AG08396 (cell line): ENCODE measurements around the gene KCNJ5.

Experiments used
- DNase-seq: peaks from one replicate; pipeline ENCODE4 v3.0.0; 2012; ENCODE audit warnings: low spot score, mixed read lengths

The KCNJ5 gene

DNA sequence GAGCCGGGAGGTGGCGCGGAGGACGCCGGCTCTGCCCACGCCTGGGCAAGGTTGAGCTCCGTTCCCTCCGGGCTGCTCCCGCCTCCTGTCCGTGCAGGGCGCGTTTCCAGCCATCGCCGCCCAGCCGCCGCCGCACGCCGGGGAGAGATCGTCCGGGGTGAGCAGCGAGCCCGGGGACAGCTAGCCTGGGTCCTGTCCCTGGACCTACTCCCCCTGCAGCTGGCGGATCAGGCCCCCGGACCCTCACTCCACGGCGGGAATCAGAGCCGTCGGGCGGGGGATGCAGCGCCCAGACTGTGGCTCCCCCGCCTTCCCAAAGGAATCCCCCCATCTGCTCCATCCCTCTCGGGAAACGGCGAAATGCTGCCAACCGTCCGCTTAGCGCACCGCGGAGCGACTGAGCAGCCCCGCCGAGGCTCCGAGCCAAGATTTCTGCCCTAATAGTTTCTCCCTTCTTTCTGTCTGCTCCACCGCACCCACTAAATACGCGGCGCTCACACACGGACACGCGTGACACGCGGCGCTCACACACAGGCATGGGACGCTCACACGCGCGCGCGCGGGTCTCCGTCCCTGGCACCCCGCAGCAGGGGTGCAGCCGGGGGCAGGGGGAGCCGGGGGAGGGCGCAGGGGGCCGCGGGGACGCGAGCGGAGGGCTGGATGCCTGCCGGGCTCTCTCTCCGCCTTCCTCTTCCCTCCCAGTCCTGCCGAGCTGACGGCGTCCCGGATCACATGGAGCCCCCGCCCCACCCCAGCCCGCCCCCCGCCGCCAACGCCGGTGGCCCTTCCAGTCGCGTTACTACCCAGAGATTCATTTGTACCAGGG, at the start of gene KCNJ5:
KCNJ5 (plus strand) TSS at position 814 of the 826 bp plus-strand sequence. CDS start 19,918 bp downstream, outside the sequence.
- DNase-seq, result peak; percentile 57

DNA sequence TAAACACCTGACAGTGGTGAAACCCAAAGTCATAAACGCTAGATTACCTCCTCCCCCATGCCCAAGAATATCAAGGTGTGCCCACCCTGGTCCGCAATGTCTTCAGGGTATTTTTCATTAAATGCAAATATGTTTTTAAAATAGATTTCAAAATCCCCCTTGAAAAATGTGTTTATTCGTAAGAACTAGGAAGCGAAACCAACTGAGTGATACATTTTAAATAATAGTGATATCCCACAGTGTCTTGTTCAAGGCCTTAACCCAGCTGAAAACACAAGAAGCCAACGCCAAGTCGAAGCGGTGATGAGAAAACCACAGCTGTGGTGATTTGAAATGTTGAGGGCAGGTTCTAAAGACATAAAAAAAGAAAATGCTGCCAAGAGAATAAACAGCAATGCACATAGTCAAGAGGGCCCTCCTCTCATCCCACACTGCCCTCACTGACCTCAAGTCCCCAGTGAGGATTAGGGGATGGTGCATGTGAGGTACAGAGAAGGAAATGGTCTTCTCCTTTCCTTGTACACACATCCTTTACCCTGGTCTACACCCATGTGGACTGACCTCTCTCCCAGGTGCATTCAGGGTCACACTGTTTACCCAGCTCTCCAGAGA, 49.6 kb upstream of the KCNJ5 start:
- no peak for DNase-seq

DNA sequence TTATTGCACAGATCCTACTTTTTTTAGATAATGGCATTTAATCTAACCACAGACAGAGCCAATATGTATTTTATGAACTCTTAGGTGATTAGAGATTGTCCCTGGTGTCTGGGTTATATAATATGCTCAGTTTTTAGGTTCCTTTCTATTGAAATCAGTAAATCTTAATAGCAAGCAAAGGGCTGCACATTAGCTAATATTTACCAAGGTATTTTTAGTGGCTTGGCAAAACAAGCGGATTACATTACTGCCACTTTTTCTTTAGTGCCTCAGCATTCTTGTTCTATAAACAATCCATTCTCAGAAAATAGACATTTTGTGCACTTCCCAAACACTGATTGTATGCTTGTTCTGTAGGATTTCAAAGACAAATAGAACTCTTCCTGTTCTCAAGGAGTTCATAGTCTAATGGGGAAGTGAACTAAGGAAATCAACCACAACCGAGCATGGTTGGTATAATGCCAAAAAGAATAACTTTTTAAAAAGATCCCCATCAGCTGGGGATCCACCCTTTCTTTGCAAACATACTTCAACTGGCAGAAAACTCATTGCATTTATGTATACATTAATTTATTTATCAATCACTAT, 47.9 kb upstream of the KCNJ5 start:
- no peak for DNase-seq

DNA sequence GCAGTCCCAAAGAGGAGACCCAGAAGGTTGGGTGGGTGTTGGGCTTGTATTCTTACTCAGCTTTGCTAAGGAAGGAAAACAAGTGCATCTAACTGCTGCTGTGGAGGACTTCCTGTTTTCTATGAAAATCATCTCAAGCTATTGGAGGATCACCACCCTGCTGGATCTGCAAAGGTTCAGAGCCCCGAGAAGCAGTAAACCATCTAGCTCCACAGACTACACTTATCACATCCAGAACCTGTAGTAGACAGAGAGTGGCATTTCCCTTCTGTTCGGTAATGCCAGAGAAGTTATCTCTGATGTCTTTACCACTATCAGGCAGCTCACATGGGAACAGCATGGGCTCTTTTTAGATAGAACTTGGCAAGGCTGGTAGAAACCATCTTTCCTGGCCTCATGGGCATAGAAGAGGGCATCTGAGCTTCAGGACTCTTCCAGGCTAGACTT, 45.8 kb upstream of the KCNJ5 start:
- no peak for DNase-seq

DNA sequence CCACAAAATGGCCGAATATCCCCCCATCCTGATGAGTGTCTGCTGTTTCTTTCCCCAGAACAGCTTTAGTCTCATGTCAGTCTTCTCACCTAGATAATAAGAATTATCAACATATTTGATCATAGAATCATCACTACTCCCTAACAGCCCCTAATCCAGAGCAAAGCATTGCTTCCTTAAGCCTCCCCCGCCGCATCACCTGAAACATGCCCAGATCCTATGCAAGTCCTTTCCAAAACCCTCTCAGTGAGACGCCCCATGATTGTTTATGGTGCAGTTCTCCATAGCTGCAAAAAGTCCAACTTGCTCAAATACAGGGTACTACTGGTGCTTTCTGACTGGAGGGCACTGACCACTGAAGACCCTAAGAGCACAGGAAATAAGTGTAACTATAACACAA, 44.2 kb upstream of the KCNJ5 start:
- DNase-seq, result no peak

DNA sequence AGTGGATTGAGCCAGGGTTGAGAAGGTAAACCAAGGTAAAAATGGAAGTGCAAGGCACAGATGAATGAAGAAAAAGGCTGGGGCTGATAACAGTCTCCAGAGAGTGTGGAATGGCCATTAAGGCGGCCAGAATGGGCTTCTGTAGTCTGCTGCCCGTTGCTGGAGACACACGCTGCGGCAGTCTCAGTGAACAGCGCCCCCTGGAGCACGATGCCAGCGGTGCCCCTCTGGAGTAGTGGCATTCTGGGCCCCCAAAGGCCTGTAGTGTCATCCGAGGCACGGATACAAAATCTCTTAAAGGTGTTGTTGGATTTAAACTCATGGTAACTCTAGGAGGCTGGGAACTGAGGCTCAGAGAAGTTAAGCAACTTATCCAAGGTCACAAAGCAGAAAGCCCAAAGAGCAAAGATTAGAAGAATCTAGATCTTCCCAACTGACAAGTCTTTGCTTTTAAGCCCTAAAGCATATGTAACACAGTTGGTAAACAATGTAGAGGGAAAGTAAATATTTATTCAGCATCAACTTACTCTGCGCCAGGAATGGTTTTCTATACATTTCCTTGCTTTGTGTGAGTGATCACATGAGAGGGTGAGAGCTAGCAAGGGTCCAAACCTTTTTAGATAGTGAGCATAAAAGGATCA, 42.2 kb upstream of the KCNJ5 start:
- peak; percentile 53 for DNase-seq

DNA sequence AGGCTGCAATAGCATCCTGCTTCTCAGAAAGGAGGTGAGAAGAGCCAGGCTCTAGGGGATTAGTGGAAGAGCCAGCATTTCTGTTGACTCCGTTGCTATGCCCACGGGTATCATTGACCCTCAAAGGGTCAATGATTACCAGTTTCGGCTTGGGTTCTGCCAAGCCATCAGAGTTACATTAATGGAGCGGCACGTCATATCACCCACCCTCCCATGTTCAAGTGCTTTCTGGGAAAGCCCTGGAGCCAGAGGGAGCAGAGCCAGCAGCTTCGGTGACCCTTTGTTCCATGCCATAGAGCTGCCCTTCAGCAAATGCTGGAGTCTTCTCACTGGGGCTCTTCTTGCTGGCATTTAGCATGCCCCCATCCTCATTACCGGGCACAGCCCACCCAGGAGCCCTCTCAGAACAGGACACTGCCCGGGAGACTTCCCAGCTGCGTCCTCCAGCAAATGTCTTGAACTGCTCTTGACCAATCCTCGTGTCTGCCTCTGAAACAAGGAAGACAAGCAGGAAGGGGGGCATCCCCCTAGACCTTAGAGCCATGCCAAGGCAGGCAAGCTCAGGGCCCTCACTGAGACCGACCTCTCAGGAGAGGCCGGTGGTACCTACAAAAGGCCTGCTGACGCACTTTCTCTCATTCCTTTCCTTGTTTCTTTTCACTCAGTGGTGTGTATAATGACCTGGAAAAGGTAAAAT, 38.7 kb upstream of the KCNJ5 start:
- DNase-seq, result no peak

DNA sequence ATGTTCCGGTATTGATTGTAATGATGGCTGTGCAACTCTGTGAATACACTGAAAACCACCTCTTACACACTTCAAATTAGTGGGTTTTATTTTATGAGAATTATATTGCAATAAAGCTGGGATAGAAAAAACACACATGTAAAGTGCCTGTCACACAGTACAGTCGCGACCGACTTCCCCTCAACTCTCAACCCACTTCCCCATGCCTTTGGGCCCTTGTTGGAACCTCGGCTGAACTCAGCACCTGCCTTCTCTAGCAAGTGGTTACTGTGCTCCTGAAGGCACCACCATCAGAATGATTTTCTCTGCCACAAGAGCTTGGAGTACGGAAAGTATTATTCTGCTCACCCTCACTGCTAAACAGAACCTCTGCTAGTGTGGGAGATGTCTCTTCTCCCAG, 37.6 kb upstream of the KCNJ5 start:
- no peak for DNase-seq

DNA sequence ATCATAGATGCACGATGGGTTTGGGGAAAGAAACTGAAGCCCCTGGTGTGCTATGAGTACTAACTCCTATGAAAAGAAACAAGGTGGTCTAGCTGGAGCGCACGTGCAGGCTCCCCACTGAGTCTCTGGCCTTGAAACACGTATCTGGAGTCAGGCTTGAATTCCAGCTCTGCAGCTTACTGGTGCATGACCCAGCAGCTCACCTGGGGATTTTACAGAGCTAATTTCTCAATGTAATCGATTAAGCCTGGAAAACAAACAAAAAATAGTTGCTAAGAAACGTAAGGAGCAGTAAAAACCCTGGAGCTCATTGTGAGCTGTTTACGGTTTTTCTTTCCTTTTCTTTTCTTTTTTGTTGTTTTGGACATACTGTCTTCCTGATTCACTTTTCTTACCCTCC, 36.3 kb upstream of the KCNJ5 start:
- DNase-seq, result no peak

DNA sequence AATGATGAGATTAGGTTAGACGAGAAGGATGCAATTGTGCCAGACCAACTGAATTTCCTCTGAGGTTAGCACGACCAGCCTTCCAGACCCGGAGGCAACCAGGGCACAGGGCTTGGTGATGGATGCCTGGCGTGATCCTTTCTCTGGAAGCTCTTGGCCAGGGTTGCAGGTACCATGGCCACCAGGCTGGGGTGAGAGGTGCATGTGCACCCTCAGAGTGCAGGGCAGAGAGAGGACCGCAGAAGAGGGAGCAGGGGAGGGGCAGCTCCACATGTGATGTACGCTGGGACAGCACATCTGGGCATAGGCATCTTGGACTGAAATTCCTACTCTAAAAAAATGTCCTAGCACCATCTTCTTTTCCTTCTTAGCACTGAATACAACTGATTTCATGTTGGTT, 34.9 kb upstream of the KCNJ5 start:
- DNase-seq, result no peak

DNA sequence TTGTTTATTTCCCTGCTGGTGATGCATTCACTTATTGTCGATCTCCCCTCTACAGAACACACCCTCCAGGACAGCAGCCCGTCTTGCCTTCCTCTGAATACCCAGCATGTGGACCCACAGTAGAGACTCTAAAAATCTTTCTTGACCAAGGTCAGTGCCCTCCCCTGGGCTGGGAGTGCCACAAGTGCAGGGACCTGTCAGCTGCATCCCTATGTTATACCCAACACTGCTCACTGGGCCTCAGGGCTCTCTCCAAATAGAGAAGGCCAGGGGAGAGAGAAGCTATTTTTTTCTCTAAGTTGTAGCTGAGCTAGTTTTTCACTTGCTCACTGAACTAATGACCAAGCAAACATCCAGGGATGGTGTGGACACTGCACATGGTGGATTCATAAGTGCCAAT, 33.8 kb upstream of the KCNJ5 start:
- DNase-seq, result no peak

DNA sequence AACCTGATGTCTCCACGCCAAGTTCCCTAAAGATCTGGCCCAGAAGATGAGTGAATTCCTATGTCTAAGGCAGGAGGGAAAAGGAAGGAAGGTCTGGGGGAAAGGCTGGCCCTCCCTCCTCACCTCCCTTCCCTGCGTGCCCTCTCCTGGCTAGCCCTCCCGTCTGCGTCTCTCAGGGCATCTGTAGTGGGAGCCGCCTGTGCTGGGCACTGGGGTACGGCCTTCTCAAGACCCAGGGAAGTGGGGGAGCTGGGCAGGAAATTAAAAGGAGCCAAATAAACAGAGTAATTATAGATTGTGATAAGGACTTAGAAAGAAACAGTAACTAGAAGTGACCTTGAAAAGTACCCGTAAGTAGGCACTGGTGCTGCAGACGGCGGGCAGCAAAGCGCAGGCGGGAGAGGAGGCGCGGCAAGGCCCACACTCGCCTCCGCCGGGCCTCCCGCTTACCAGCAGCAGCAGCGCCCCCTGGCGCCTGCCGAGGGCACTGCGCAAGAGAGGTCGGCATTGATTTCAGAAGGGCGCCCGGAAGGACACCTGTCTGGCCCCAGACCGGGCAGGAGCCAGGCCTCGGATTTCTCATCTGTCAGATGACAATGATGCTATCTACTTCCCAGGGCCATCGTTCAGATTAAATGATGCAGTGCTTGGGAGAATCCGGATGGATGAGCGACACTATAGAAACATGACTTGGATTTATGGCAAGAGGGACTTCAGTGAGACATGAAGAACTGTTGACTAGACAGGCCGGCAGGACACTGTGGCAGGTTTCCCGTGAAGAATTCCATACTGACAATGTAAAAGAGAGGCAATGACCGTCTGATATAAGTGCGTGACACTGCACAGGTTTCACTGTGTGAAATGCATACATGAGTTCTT, 31.4 kb upstream of the KCNJ5 start:
- DNase-seq, result peak; percentile 72

DNA sequence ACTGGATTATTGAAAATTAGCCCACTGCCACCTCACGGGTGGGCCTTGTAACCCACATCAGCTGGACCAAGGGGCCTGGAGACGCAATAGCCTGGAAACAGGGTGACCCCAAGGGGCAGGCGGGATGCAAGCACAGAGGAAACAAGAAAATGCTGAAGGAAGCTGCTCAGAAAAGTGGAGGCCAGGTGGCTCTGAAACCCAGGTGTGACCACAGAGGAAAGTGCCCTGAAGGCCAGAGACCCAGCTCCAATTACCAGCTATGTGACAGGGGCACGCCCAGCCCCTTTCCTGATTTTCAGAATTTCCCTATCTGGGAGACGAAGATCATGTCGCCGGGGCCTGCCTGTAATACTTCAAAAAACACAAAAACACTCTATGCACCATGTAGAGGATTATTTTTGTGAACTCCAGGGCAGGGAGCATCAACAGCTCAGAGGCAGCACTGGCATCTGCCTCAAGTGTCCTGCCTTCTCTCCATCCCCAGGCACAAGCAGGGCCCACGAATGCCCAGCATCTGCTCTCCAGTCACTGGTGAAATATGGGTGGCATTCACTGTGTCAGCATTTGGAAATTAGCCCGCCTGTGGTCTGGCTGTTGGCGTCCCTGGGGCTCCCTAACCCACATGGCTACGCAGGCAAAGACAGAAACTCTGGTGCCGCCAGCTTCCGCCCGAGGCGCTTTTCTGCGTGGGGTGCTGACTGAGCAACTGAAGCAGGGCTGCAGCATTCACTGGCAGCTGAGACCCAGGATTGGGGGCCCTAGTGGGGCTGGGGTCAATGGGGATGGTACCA, 30.4 kb upstream of the KCNJ5 start:
- DNase-seq, result peak; percentile 22

DNA sequence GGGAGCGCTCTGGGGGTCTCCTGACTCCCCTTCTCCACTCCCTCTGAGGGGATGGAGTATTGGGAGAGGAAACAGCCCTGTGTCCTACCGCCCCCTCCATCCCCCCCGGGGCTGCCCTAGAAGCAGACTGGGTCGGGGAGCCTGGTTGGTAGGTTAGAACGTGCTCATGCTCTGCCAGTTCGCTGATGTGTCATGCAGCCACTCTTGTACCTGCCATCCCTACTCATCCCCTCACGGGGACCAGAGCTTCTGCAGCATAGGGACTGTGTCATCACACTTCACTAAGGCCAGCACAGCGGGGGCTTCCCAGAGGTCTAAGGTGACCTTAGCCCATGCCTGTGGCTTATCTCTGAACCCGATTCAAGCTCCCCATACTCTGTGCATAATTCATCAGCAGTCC, 28.8 kb upstream of the KCNJ5 start:
- no peak for DNase-seq

DNA sequence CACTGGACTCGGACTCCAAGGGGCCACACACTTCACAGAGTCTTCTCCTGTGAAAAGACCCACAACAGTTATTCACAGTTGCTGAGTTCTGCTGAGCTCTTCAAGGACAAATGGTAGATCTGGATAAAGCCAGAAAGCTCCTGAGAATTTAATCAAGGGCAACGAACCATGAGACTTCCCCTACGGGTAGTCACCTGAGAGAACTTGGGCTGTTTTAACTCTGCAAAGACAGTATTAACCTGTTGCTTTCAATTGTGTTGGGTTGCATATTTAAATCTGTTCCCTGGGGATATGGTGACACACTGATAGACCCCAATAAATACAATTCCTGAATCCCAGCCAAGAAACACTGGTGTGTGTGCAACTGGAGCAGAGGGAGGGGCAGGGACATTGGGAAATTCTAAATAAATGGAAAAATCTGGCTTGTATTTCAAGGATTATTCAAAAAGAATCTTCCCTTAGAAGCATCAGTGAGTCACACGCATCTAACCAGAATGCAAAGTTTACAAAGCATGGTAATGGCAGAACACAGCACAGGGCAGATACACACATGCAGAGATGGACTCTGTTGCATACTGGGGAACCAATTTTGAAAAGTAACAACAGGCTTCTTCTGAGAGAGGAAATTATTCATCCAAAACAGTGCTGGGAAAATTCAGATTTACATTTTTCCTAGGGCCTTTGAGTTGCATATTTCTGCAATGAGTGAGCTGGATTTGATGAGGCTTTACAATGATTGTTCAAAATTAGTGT, 28.1 kb upstream of the KCNJ5 start:
- DNase-seq, result peak; percentile 39

DNA sequence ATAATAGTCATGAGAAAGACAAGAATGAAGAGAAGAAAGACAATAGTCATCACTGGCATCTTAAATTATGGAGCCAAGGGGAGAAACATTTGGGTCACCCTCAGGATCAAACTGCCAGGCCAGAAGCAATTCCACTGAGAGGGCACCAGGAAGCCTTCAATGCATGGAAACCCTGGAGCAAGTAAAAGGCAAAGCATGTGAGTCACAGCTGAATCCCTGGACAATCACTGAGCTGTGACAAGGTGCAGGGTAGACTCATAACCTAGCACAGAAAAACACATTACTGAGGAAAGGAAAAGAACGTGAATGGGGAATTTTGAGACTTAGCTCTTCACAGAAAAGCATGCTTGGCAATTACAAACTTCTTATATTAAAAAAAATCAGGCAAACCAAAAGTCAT, 25.7 kb upstream of the KCNJ5 start:
- DNase-seq, result no peak

DNA sequence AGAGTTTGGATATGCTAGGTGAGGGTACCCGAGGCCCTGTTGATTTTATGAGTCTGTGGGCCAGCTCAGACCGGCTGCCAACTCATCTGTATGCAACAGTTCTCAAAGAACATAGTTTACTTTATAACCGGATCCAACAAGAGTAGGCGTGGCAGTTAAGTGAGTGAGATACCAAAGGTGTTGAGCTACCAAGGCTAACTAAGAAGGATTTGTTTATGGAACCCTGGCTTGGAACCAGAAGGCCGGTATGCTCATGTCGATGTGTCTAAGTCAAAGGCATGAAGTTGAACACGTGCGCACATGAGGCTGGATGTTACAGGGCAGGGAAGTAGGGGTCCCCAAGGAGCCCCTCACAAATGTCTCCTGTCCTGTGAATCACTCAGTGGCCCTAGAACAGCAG, 23.9 kb upstream of the KCNJ5 start, which contains the start of gene KCNJ1:
KCNJ1 (minus strand) TSS at position 20 of the 400 bp plus-strand sequence. CDS start 27,053 bp downstream, outside the sequence.
- no peak for DNase-seq

DNA sequence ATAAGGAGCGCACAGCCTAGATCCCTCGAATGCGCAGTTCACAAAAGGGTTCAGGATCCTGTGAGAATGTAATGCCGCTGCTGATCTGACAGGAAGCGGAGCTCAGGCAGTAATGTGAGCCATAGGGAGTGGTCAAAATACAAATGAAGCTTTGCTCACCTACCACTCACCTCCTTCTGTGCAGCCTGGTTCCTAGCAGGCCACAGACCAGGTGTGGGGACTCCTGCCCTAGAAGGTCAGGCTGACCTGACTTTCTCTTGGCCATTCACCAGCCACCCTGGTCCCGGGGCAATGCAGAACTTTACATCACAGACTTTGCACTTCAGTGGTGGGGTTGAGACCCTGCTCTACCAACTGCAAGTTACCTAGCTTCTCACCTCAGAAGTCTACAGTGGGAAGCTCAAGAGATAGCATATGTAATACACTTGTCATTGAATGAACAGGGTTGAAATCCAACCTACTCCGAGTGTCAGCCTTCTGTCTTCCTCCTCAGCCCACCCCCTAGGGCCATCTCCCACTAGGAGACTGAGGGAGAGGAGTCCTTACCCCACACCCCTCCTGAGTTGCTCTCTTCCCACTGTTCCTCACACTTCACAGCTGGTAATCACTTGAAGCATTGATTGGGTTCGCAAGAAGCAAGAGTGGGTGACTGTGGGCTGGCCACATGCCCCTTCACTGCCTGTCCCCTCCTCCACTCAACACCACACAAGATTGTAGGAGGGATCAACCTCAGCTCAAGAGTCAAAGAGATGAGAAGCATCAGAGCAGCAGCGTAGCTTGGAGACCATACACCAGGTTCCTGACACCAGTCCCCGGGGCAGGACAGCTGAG, 22.1 kb upstream of the KCNJ5 start:
- no peak for DNase-seq
